Stomach (tissue), 4 donors: ENCODE results near the gene PPIH.
"Not testable (repeated sequence)": the region's sequence is repeated elsewhere in the genome, so short reads cannot be mapped to it uniquely, and the experiment has no call there.

Experiments
- CTCF ChIP-seq, 7 experiments: fragments of 450-650 bp in 4 of 7; fragments of 200-600 bp in 3 of 7; sonication (generic) in 3 of 7; IDR thresholded peaks; one replicate each; pipeline ENCODE4 v1.5.1; 2016 to 2019; ENCODE audit warnings: antibody characterized with exemption in 7 of 7, control low read depth in 2 of 7, mild to moderate bottlenecking in 1 of 7
- EP300 ChIP-seq: sonication (generic); formaldehyde crosslinking; IDR thresholded peaks from one replicate; pipeline ENCODE4 v1.6.1; 2017; ENCODE audit warnings: antibody characterized with exemption
- POLR2A ChIP-seq, 4 donors: fragments of 450-650 bp; IDR thresholded peaks; one replicate each; pipeline ENCODE4 v1.6.1; 2016; ENCODE audit warnings: antibody characterized with exemption in 4 of 4, control low read depth in 2 of 4, mild to moderate bottlenecking in 1 of 4, moderate library complexity in 1 of 4
- POLR2AphosphoS5 ChIP-seq, 3 donors: sonication (generic); formaldehyde crosslinking; IDR thresholded peaks; one replicate each; pipeline ENCODE4 v1.6.1; 2016; ENCODE audit warnings: antibody characterized with exemption in 3 of 3

GRCh38 chr1:42621180-42621579 lies 37.0 kb upstream of the PPIH start:
- not testable (repeated sequence) for TF ChIP-seq CTCF (IDR thresholded peaks at IDR 0.05); POLR2AphosphoS5 (IDR thresholded peaks at IDR 0.05); POLR2A (IDR thresholded peaks at IDR 0.05); EP300
